IMR-90 (cell line): ENCODE data around the gene RIMBP2. TPM values are rescaled to one million over a fixed set of nuclear protein-coding genes. Genes with fewer than 3 reads are reported as not detected.

Source experiments
- ATAC-seq: fragments of 200-7000 bp; cut with Tn5 transposase; 2 replicates; pipeline ENCODE4 v1.9.1; 2020; ENCODE audit warnings: low read depth, mild to moderate bottlenecking, moderate library complexity
- BruUV-seq: library from RNA; stranded (reverse); fragments of 400-500 nt; replicated peaks from 2 replicates; lab custom pipeline; 2021; lab: Mats Ljungman, UMichigan
- CTCF ChIA-PET: fragments of 300-600 bp; formaldehyde crosslinking; extraction: SDS; loops from one replicate; lab custom pipeline; 2021; ENCODE audit warnings: antibody characterized with exemption; lab: Yijun Ruan, JAX
- POLR2A ChIA-PET: fragments of 300-600 bp; sonication (Branson Sonifier 250); formaldehyde crosslinking; loops from one replicate; lab custom pipeline; 2022; ENCODE audit warnings: antibody characterized with exemption; ENCODE audit not compliant: unreplicated experiment; lab: Charles Lee
- DNase-seq: peaks from one replicate; pipeline ENCODE4 v3.0.0; 2013
- H2AFZ ChIP-seq: replicated peaks from 2 replicates; pipeline ENCODE3; 2013; ENCODE audit warnings: low read length, mild to moderate bottlenecking; ENCODE audit not compliant: poor library complexity
- H2AK5ac ChIP-seq: 2 replicates; pipeline ENCODE4 v1.6.1; 2013; ENCODE audit warnings: low read depth, low read length, inconsistent platforms
- H2AK9ac ChIP-seq: replicated peaks from 2 replicates; pipeline ENCODE3; 2013; ENCODE audit warnings: mild to moderate bottlenecking, low read depth, low read length, moderate library complexity; ENCODE audit not compliant: poor library complexity
- H2BK120ac ChIP-seq: 2 replicates; pipeline ENCODE4 v1.6.1; 2013; ENCODE audit warnings: low read depth, low read length, inconsistent platforms
- H2BK15ac ChIP-seq: 3 replicates; pipeline ENCODE4 v1.6.1; 2013; ENCODE audit warnings: low read depth, low read length, inconsistent platforms
- H2BK20ac ChIP-seq: 2 replicates; pipeline ENCODE4 v1.6.1; 2013; ENCODE audit warnings: low read depth, mild to moderate bottlenecking, inconsistent platforms, low read length, moderate library complexity
- H2BK5ac ChIP-seq: 2 replicates; pipeline ENCODE4 v1.6.1; 2013; ENCODE audit warnings: mild to moderate bottlenecking, low read depth, low read length, inconsistent platforms; ENCODE audit not compliant: poor library complexity, severe bottlenecking
- H3K14ac ChIP-seq: replicated peaks from 2 replicates; pipeline ENCODE4 v1.6.1; 2013; ENCODE audit warnings: low read depth, low read length, inconsistent platforms
- H3K18ac ChIP-seq: 2 replicates; pipeline ENCODE4 v1.6.1; 2013; ENCODE audit warnings: low read depth, low read length, control low read depth
- H3K23ac ChIP-seq: 2 replicates; pipeline ENCODE4 v1.6.1; 2013; ENCODE audit warnings: low read depth, low read length, inconsistent platforms
- H3K27ac ChIP-seq: 2 replicates; pipeline ENCODE4 v1.5.1; 2013; ENCODE audit warnings: mild to moderate bottlenecking, control low read depth, low read length; ENCODE audit not compliant: insufficient read depth
- H3K27me3 ChIP-seq: 2 replicates; pipeline ENCODE4 v1.6.1; 2013; ENCODE audit warnings: low read length; ENCODE audit not compliant: control insufficient read depth, insufficient read depth
- H3K36me3 ChIP-seq: 2 replicates; pipeline ENCODE4 v1.6.1; 2013; ENCODE audit warnings: low read length, mixed read lengths; ENCODE audit not compliant: control insufficient read depth, insufficient read depth
- H3K4ac ChIP-seq: 2 replicates; pipeline ENCODE4 v1.6.1; 2013; ENCODE audit warnings: low read depth, low read length, inconsistent platforms
- H3K4me1 ChIP-seq: 2 replicates; pipeline ENCODE4 v1.6.1; 2013; ENCODE audit warnings: low read length, mixed read lengths; ENCODE audit not compliant: control insufficient read depth, insufficient read depth
- H3K4me2 ChIP-seq: 2 replicates; pipeline ENCODE4 v1.6.1; 2013; ENCODE audit warnings: low read depth, mild to moderate bottlenecking, control low read depth, low read length, moderate library complexity
- H3K4me3 ChIP-seq: 2 replicates; pipeline ENCODE4 v1.5.1; 2013; ENCODE audit warnings: low read depth, mild to moderate bottlenecking, control low read depth, low read length, moderate library complexity; ENCODE audit not compliant: insufficient read depth
- H3K56ac ChIP-seq: 2 replicates; pipeline ENCODE4 v1.6.1; 2013; ENCODE audit warnings: low read length, inconsistent platforms; ENCODE audit not compliant: insufficient read depth; ENCODE audit errors: extremely low read depth
- H3K79me1 ChIP-seq, 2 experiments: 2 replicates each; pipeline ENCODE4 v1.6.1; 2013; ENCODE audit warnings: low read length in 2 of 2, inconsistent platforms in 1 of 2, low read depth in 1 of 2
- H3K9ac ChIP-seq: 2 replicates; pipeline ENCODE4 v1.6.1; 2013; ENCODE audit warnings: low read depth, low read length, control low read depth
- H3K9me1 ChIP-seq: 2 replicates; pipeline ENCODE4 v1.6.1; 2013; ENCODE audit warnings: low read length, inconsistent platforms; ENCODE audit not compliant: insufficient read depth
- H3K9me3 ChIP-seq: 2 replicates; pipeline ENCODE4 v1.6.1; 2013; ENCODE audit warnings: low read length; ENCODE audit not compliant: control insufficient read depth, insufficient read depth
- H4K20me1 ChIP-seq: 2 replicates; pipeline ENCODE4 v1.6.1; 2013; ENCODE audit warnings: low read length, inconsistent platforms; ENCODE audit not compliant: insufficient read depth
- H4K5ac ChIP-seq: 2 replicates; pipeline ENCODE4 v1.6.1; 2013; ENCODE audit warnings: mild to moderate bottlenecking, low read depth, low read length, control low read depth
- H4K8ac ChIP-seq, 2 experiments: 2 replicates each; pipeline ENCODE4 v1.6.1; 2013; ENCODE audit warnings: low read depth in 2 of 2, low read length in 2 of 2, control low read depth in 1 of 2, inconsistent platforms in 1 of 2
- H4K91ac ChIP-seq: 2 replicates; pipeline ENCODE4 v1.6.1; 2013; ENCODE audit warnings: low read depth, low read length, inconsistent platforms; ENCODE audit not compliant: insufficient read depth
- MAFK ChIP-seq: IDR thresholded peaks from 2 replicates; pipeline ENCODE4 v1.6.1; 2012; ENCODE audit warnings: low read depth, low read length, improper control_type of control experiment
- MXI1 ChIP-seq: IDR thresholded peaks from 2 replicates; pipeline ENCODE4 v1.6.1; 2012; ENCODE audit warnings: low read depth, mild to moderate bottlenecking, low read length, moderate library complexity, borderline replicate concordance
- POLR2A ChIP-seq: IDR thresholded peaks from 2 replicates; pipeline ENCODE4 v1.6.1; 2012; ENCODE audit warnings: mild to moderate bottlenecking, low read depth, low read length
- RAD21 ChIP-seq: IDR thresholded peaks from 2 replicates; pipeline ENCODE4 v1.6.1; 2012; ENCODE audit warnings: low read length, improper control_type of control experiment
- RCOR1 ChIP-seq: IDR thresholded peaks from 2 replicates; pipeline ENCODE4 v1.6.1; 2012; ENCODE audit warnings: mild to moderate bottlenecking, low read length, improper control_type of control experiment; ENCODE audit not compliant: insufficient replicate concordance
- RFX5 ChIP-seq: IDR thresholded peaks from 2 replicates; pipeline ENCODE4 v1.8.0; 2012; ENCODE audit warnings: low read depth, mild to moderate bottlenecking, low read length, moderate library complexity
- SMC3 ChIP-seq: fragments of 150-350 bp; IDR thresholded peaks from 2 replicates; pipeline ENCODE4 v1.6.1; 2016; ENCODE audit warnings: low read depth, mild to moderate bottlenecking, antibody characterized with exemption, low read length, moderate library complexity
- WGBS, 2 experiments: methylation state at CpG; one replicate each; pipeline versions ENCODE4 v1.1.5 to v1.1.7; 2013; ENCODE audit warnings: missing lambda C conversion rate in 2 of 2; ENCODE audit not compliant: insufficient read length in 1 of 2; ENCODE audit errors: extremely low coverage in 2 of 2; 5-methylcytosine and 5-hydroxymethylcytosine counted together
- dilution Hi-C: fragments of 300-500 bp; cut with HindIII; formaldehyde crosslinking; loops from one replicate; pipeline ENCODE4 v1.14.3; 2018; ENCODE audit warnings: low sequenced_read_pairs; ENCODE audit not compliant: unreplicated experiment
- in situ Hi-C: fragments of 300-500 bp; cut with MboI; formaldehyde crosslinking; loops from 3 replicates; pipeline ENCODE4 v1.14.3; 2019; ENCODE audit warnings: low sequenced_read_pairs, inconsistent platforms, mixed read lengths
- intact Hi-C: fragments of 100-400 bp; cut with micrococcal nuclease; formaldehyde crosslinking; loops from 2 replicates; pipeline ENCODE4 v1.10.0; 2022
- polyA plus RNA-seq, 3 experiments: library from polyadenylated mRNA; depleted of rRNA; stranded (reverse); fragments of >200 nt; gene quantifications; 2 replicates each; pipeline ENCODE4 v1.2.3, GENCODE V29; 2012; ENCODE audit warnings: low replicate concordance in 1 of 3
- total RNA-seq: library from RNA; depleted of rRNA; stranded (reverse); fragments of >200 nt; gene quantifications from 2 replicates; pipeline ENCODE4 v1.2.3, GENCODE V29; 2012

Gene RIMBP2
- total and polyA plus RNA-seq, 2 of the 4 experiments (the other 2 are of a cell fraction), result not detected

DNA sequence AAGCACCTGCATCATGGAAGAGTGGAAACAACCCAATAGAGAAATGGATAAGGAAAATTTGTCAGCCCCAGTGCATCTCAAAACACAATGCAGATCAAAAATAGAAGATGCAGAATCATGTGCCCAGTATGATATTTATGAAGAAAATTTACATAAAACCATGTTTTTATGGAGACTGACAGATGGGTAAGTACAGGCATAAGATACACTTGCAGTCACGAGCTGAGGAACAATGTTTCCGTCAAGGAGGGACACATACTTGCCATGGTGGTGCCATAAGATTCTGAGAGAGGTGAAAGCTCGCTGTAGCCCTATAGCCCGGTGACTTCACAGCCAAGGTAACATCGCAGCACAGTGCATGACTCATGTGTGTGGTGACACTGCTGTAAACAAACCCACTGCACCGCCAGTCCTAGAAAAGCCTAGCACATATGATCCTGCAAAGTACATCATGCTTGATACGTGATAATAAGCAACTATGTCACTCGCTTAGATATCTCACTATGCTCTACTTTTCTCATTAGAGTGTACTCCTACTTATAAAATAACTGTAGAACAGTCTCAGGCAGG lies 112.6 kb downstream of the RIMBP2 start:
- no peak overlapping the region for H3K4me3 ChIP-seq
- no peaks in the 10 kb centered on the region for H3K4me1 ChIP-seq
- H3K56ac ChIP-seq, result no peak overlapping the region
- no peak for ATAC-seq
- no peak overlapping the region for H2BK15ac ChIP-seq
- H4K8ac ChIP-seq, result no peak overlapping the region
- CTCF ChIA-PET, result no interaction called here
- H3K4ac ChIP-seq, result no peak overlapping the region
- TF ChIP-seq RCOR1, result no peak
- no peak for TF ChIP-seq SMC3
- TF ChIP-seq RAD21, result no peak
- TF ChIP-seq MXI1, result no peak
- no peak for TF ChIP-seq RFX5
- TF ChIP-seq MAFK, result no peak
- TF ChIP-seq POLR2A, result no peak
- no peaks in the 10 kb centered on the region for H3K79me1 ChIP-seq
- no peak overlapping the region for H3K4me2 ChIP-seq
- H3K27ac ChIP-seq, result no peak overlapping the region
- DNase-seq, result no peak
- no peak overlapping the region for H3K23ac ChIP-seq
- H2AFZ ChIP-seq, result no peak overlapping the region
- no peak overlapping the region for H4K91ac ChIP-seq
- no peak overlapping the region for H2BK5ac ChIP-seq
- WGBS, 2 experiments, result 80% methylated on average over 2 of the region's 8 CpGs; no CpG with 5 or more reads in 1 of the 2 experiments
- no peaks in the 10 kb centered on the region for H3K27me3 ChIP-seq
- no peak overlapping the region for H2AK9ac ChIP-seq
- no peak overlapping the region for H2BK120ac ChIP-seq
- in situ Hi-C loops (no loop called here), intact Hi-C loops (no loop called here), dilution Hi-C loops (no loop called here)
- H3K36me3 ChIP-seq, result no peaks in the 10 kb centered on the region
- H2AK5ac ChIP-seq, result no peak overlapping the region
- no peak overlapping the region for H4K5ac ChIP-seq
- H3K18ac ChIP-seq, result no peak overlapping the region
- no peak overlapping the region for H3K9ac ChIP-seq
- BruUV-seq, result no TSS peak
- H4K20me1 ChIP-seq, result no peaks in the 10 kb centered on the region
- H3K14ac ChIP-seq, result no peak overlapping the region
- H2BK20ac ChIP-seq, result no peak overlapping the region
- peaks cover 28% of the 10 kb centered on the region for H3K9me3 ChIP-seq
- POLR2A ChIA-PET, result no interaction called here
- H3K9me1 ChIP-seq, result no peaks in the 10 kb centered on the region
